WERI-Rb-1 (cell line): ENCODE results near the gene TGFB2.
"Not testable (repeated sequence)": the region's sequence is repeated elsewhere in the genome, so short reads cannot be mapped to it uniquely, and the experiment has no call there.

Experiments used
- DNase-seq: peaks from one replicate; pipeline ENCODE4 v3.0.0-alpha.2; 2020
- H3K27ac ChIP-seq: fragments of 250-450 bp; sonication (Bioruptor Pico); 2 replicates; pipeline ENCODE4 v1.5.1; 2020; ENCODE audit warnings: mild to moderate bottlenecking, moderate library complexity
- H3K27me3 ChIP-seq: fragments of 250-450 bp; sonication (Bioruptor Pico); 2 replicates; pipeline ENCODE4 v1.5.1; 2021; ENCODE audit warnings: mild to moderate bottlenecking, low read depth, moderate library complexity; ENCODE audit not compliant: insufficient read depth, severe bottlenecking
- H3K36me3 ChIP-seq: fragments of 250-450 bp; sonication (Bioruptor Pico); 2 replicates; pipeline ENCODE4 v1.5.1; 2020; ENCODE audit warnings: mild to moderate bottlenecking, moderate library complexity
- H3K4me3 ChIP-seq: 2 replicates; pipeline ENCODE4 v1.5.1; 2011; ENCODE audit warnings: low read depth, mild to moderate bottlenecking, control low read depth, low read length
- H3K9me3 ChIP-seq: fragments of 250-450 bp; sonication (Bioruptor Pico); 2 replicates; pipeline ENCODE4 v1.5.1; 2021; ENCODE audit warnings: mild to moderate bottlenecking, moderate library complexity; ENCODE audit not compliant: severe bottlenecking
- TF ChIP-seq, protein P1 (sequence below): IDR thresholded peaks from 2 replicates; pipeline ENCODE4 v1.5.1; 2011; ENCODE audit warnings: low read depth, mild to moderate bottlenecking, control low read depth, inconsistent platforms, low read length

The TGFB2 gene

DNA sequence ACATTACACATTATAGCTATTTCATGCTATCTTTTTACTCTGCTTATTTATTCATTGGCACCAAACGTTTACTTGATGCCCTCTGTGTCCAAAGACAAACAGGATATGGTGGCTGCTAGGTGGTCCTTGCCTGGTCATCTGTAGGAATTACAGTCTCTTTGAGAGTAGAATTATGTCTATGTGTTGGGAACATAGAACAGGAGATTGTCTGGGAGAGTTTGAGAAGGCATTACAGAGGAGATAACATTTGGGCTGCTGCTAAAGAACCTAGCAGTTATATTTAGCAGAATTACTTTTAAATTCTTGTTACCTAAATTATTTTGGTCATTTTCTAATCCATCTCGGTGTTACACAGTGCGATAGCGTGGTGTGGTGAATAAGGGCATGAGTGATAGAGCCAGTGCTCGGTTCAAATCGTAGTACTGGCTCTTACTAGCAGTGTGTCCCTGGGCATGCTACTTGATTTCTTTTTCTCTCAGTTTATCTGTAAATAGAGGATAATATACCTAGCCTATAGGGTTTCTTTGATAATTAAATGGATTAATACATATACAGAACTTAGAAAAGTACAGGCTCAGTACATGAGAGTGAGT lies 39.6 kb upstream of the TGFB2 start:
- H3K9me3 ChIP-seq = no peaks in the 10 kb centered on the region
- H3K27me3 ChIP-seq = no peaks in the 10 kb centered on the region
- peaks cover 20% of the 10 kb centered on the region for H3K36me3 ChIP-seq
- H3K27ac ChIP-seq = no peak overlapping the region
- TF ChIP-seq, protein P1, sequence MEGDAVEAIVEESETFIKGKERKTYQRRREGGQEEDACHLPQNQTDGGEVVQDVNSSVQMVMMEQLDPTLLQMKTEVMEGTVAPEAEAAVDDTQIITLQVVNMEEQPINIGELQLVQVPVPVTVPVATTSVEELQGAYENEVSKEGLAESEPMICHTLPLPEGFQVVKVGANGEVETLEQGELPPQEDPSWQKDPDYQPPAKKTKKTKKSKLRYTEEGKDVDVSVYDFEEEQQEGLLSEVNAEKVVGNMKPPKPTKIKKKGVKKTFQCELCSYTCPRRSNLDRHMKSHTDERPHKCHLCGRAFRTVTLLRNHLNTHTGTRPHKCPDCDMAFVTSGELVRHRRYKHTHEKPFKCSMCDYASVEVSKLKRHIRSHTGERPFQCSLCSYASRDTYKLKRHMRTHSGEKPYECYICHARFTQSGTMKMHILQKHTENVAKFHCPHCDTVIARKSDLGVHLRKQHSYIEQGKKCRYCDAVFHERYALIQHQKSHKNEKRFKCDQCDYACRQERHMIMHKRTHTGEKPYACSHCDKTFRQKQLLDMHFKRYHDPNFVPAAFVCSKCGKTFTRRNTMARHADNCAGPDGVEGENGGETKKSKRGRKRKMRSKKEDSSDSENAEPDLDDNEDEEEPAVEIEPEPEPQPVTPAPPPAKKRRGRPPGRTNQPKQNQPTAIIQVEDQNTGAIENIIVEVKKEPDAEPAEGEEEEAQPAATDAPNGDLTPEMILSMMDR = no peak
- DNase-seq = no peak
- no peak overlapping the region for H3K4me3 ChIP-seq

- Histone ChIP-seq H3K27me3 (no peaks in the 10 kb centered on the region), H3K36me3 (peaks cover 7% of the 10 kb centered on the region), H3K27ac (no peak overlapping the region), H3K4me3 (no peak overlapping the region), H3K9me3 (no peaks in the 10 kb centered on the region)
- TF ChIP-seq, protein P1 = no peak
- no peak for DNase-seq
Observed at GRCh38 chr1:218312509-218312908, 32.6 kb upstream of the TGFB2 start.

DNA sequence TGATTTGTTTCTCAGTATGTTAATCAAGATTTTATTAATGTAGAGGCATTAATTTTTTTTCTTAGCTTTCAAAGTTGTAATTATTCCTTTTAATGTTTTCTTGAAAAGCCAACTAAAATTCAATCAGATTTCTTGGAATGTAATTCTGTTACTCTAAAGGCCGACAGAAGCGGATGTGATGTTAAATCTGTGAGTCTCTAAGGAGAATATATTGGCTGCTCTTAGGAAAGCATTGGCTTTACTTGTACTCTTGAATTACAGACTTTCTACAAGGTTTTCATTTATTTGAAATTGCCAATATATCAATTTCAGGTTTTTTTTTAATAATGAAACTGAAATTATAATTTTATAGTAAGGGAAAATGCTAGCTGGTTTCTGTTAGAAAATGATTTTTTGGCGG lies 30.8 kb upstream of the TGFB2 start:
- no peak overlapping the region for H3K27ac ChIP-seq
- H3K36me3 ChIP-seq = peaks cover 7% of the 10 kb centered on the region

DNA sequence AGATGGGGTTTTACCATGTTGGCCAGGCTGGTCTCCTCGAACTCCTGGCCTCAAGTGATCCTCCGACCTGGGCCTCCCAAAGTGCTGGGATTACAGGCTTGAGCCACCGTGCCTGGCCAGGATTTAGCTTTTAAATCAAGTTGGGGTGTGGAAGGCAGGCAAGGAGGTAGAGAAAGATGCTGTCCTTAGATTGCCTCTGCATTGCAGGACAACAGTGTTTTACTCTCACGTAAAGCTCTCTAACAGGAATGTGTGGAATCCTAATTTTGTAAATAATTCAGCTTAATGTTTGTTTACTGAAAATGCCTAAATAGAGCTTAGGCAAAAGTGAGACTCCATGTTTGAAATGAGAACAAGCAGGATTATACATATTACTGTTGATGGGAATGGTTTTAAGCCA lies 29.5 kb upstream of the TGFB2 start:
- TF ChIP-seq, protein P1 = no peak
- Histone ChIP-seq H3K27me3 (no peaks in the 10 kb centered on the region), H3K9me3 (no peaks in the 10 kb centered on the region), H3K4me3 (no peak overlapping the region), H3K27ac (no peak overlapping the region), H3K36me3 (peaks cover 10% of the 10 kb centered on the region)
- no peak for DNase-seq

More for the DNA sequence above, 30.8 kb upstream of the TGFB2 start:
- Histone ChIP-seq H3K4me3 (no peak overlapping the region), H3K27me3 (no peaks in the 10 kb centered on the region), H3K9me3 (no peaks in the 10 kb centered on the region)
- DNase-seq = no peak
- TF ChIP-seq, protein P1 = no peak

- TF ChIP-seq, protein P1 = no peak
- Histone ChIP-seq H3K27me3 (no peaks in the 10 kb centered on the region), H3K4me3 (no peak overlapping the region), H3K27ac (no peak overlapping the region), H3K36me3 (peaks cover 10% of the 10 kb centered on the region), H3K9me3 (no peaks in the 10 kb centered on the region)
- DNase-seq = no peak
Observed at GRCh38 chr1:218317061-218317460, 28.1 kb upstream of the TGFB2 start.

DNA sequence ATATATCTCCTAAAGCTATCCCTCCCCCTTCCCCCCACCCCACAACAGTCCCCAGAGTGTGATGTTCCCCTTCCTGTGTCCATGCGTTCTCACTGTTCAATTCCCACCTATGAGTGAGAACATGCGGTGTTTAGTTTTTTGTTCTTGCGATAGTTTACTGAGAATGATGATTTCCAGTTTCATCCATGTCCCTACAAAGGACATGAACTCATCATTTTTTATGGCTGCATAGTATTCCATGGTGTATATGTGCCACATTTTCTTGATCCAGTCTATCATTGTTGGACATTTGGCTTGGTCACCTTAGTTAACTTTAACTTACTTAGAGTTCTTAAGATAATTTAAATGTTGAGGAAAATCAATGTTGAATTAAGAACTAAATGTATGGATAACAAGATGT lies 25.0 kb upstream of the TGFB2 start:
- not testable (repeated sequence) for H3K9me3 ChIP-seq, H3K27ac ChIP-seq, H3K27me3 ChIP-seq, DNase-seq, H3K4me3 ChIP-seq
- H3K36me3 ChIP-seq = peaks cover 14% of the 10 kb centered on the region
